A549 (cell line): ENCODE data around the gene TMEM218. TPM values are rescaled to one million over a fixed set of nuclear protein-coding genes. Genes with fewer than 3 reads are reported as not detected.
"Not testable (repeated sequence)": the region's sequence is repeated elsewhere in the genome, so short reads cannot be mapped to it uniquely, and the experiment has no call there.

Source experiments
- ATAC-seq, 2 experiments: fragments of 200-7000 bp in 1 of 2; fragments of >200 bp in 1 of 2; cut with Nextera tagmentation in 1 of 2; cut with Tn5 transposase in 1 of 2; 3 replicates each; pipeline versions ENCODE4 v1.8.0 to v1.9.1; 2018 to 2020; ENCODE audit warnings: mild to moderate bottlenecking in 1 of 2, moderate library complexity in 1 of 2
- CTCF ChIA-PET: fragments of 300-600 bp; sonication (Branson Sonifier 250); formaldehyde crosslinking; extraction: SDS; loops from one replicate; lab custom pipeline; 2021; ENCODE audit warnings: antibody characterized with exemption, inconsistent platforms; lab: Yijun Ruan, JAX
- POLR2A ChIA-PET: fragments of 350-600 bp; formaldehyde crosslinking; extraction: SDS; loops from one replicate; lab custom pipeline; 2021; ENCODE audit warnings: antibody characterized with exemption, inconsistent platforms; lab: Yijun Ruan, JAX
- DNase-seq, 2 experiments: peaks; one replicate each; pipeline versions ENCODE4 v3.0.0 to v3.0.0-alpha.2; 2011 to 2016; ENCODE audit warnings: low read depth in 1 of 2, low spot score in 1 of 2
- FAIRE-seq: peaks from 2 replicates; lab custom pipeline; 2011; peaks lifted over from hg19 to GRCh38; lab: Jason Lieb, UNC
- H3K27ac ChIP-seq, 2 experiments: fragments of >200 bp; sonication (Bioruptor Twin); formaldehyde crosslinking; 3 replicates each; pipeline ENCODE4 v1.5.1; 2016 to 2017
- H3K4me1 ChIP-seq: fragments of >200 bp; sonication (Bioruptor Twin); formaldehyde crosslinking; 3 replicates; pipeline ENCODE4 v1.6.1; 2016
- H3K4me2 ChIP-seq: fragments of >200 bp; sonication (Bioruptor Twin); formaldehyde crosslinking; 3 replicates; pipeline ENCODE4 v1.6.1; 2016
- H3K4me3 ChIP-seq: fragments of >200 bp; sonication (Bioruptor Twin); formaldehyde crosslinking; 3 replicates; pipeline ENCODE4 v1.5.1; 2016
- H3K9me3 ChIP-seq: fragments of >200 bp; sonication (Bioruptor Twin); formaldehyde crosslinking; 3 replicates; pipeline ENCODE4 v1.6.1; 2016
- CBX2 ChIP-seq: fragments of 200-600 bp; sonication (generic); IDR thresholded peaks from 2 replicates; pipeline ENCODE4 v1.6.1; 2016; ENCODE audit warnings: low read depth, mild to moderate bottlenecking, borderline replicate concordance
- CEBPB ChIP-seq, 2 experiments: fragments of >200 bp in 1 of 2; sonication (Bioruptor Twin) in 1 of 2; formaldehyde crosslinking in 1 of 2; IDR thresholded peaks; 2 replicates each; pipeline ENCODE4 v1.6.1; 2012 to 2016
- EHF ChIP-seq: fragments of 250-450 bp; sonication (Bioruptor Pico); IDR thresholded peaks from 2 replicates; pipeline ENCODE4 v1.5.0; 2020; ENCODE audit warnings: mild to moderate bottlenecking
- FOSL2 ChIP-seq, 2 experiments: fragments of 450-650 bp in 1 of 2; fragments of >200 bp in 1 of 2; sonication (Bioruptor Twin) in 1 of 2; formaldehyde crosslinking; IDR thresholded peaks; 2 replicates each; pipeline versions ENCODE4 v1.5.0 to v1.6.1; 2016 to 2020; ENCODE audit warnings: mild to moderate bottlenecking in 1 of 2, moderate library complexity in 1 of 2
- FOXS1 ChIP-seq: fragments of 250-450 bp; sonication (Bioruptor Pico); IDR thresholded peaks from 2 replicates; pipeline ENCODE4 v1.5.0; 2020; ENCODE audit warnings: mild to moderate bottlenecking, moderate library complexity
- GATA3 ChIP-seq: IDR thresholded peaks from 2 replicates; pipeline ENCODE4 v1.6.1; 2012; ENCODE audit warnings: borderline replicate concordance
- HDAC2 ChIP-seq: fragments of 200-600 bp; sonication (generic); IDR thresholded peaks from 2 replicates; pipeline ENCODE4 v1.6.1; 2016
- HEYL ChIP-seq: fragments of 250-450 bp; sonication (Bioruptor Pico); IDR thresholded peaks from 2 replicates; pipeline ENCODE4 v1.8.0; 2021; ENCODE audit warnings: mild to moderate bottlenecking, moderate library complexity
- HOXA7 ChIP-seq: fragments of 250-450 bp; sonication (Bioruptor Pico); IDR thresholded peaks from 2 replicates; pipeline ENCODE4 v1.5.0; 2020; ENCODE audit warnings: mild to moderate bottlenecking, moderate library complexity
- HOXB13 ChIP-seq: fragments of 250-450 bp; sonication (Bioruptor Pico); IDR thresholded peaks from 2 replicates; pipeline ENCODE4 v1.5.0; 2020; ENCODE audit warnings: low read depth, mild to moderate bottlenecking, moderate library complexity
- JUN ChIP-seq, 2 experiments: fragments of >200 bp; sonication (Bioruptor Twin); formaldehyde crosslinking; IDR thresholded peaks; 2 replicates in 1 of 2; 3 replicates in 1 of 2; pipeline ENCODE4 v1.6.1; 2016 to 2017
- KDM1A ChIP-seq: fragments of 200-600 bp; sonication (generic); IDR thresholded peaks from 2 replicates; pipeline ENCODE4 v1.6.1; 2016; ENCODE audit warnings: low read depth, mild to moderate bottlenecking
- KDM5A ChIP-seq: fragments of 200-600 bp; sonication (generic); IDR thresholded peaks from 2 replicates; pipeline ENCODE4 v1.6.1; 2016; ENCODE audit warnings: antibody characterized with exemption, mild to moderate bottlenecking
- MAFK ChIP-seq: fragments of 450-650 bp; IDR thresholded peaks from 2 replicates; pipeline ENCODE4 v1.6.1; 2014; ENCODE audit not compliant: partially characterized antibody
- MAZ ChIP-seq: fragments of 150-350 bp; IDR thresholded peaks from 2 replicates; pipeline ENCODE4 v1.6.1; 2014; ENCODE audit warnings: antibody characterized with exemption, low read depth, low read length, borderline replicate concordance
- NR3C1 ChIP-seq: fragments of >200 bp; sonication (Bioruptor Twin); formaldehyde crosslinking; IDR thresholded peaks from 3 replicates; pipeline ENCODE4 v1.6.1; 2017
- POLR2A ChIP-seq: IDR thresholded peaks from 2 replicates; pipeline ENCODE4 v1.6.1; 2012; ENCODE audit warnings: mild to moderate bottlenecking, low read length
- RAD21 ChIP-seq, 2 experiments: fragments of >200 bp in 1 of 2; sonication (Bioruptor Twin) in 1 of 2; formaldehyde crosslinking in 1 of 2; IDR thresholded peaks in 1 of 2; conservative IDR thresholded peaks in 1 of 2; 2 replicates in 1 of 2; 3 replicates in 1 of 2; pipeline ENCODE4 v1.6.1; 2012 to 2018; ENCODE audit warnings: inconsistent platforms in 1 of 2
- RFX5 ChIP-seq: fragments of 450-650 bp; IDR thresholded peaks from 2 replicates; pipeline ENCODE4 v1.7.1; 2014; ENCODE audit warnings: antibody characterized with exemption, mild to moderate bottlenecking, moderate library complexity
- RNF2 ChIP-seq: fragments of 200-600 bp; sonication (generic); IDR thresholded peaks from 2 replicates; pipeline ENCODE4 v1.6.1; 2016; ENCODE audit warnings: low read depth, mild to moderate bottlenecking, antibody characterized with exemption, moderate library complexity, borderline replicate concordance
- SMC3 ChIP-seq: fragments of >200 bp; sonication (Bioruptor Twin); formaldehyde crosslinking; IDR thresholded peaks from 3 replicates; pipeline ENCODE4 v1.6.1; 2018; ENCODE audit warnings: inconsistent platforms
- SREBF2 ChIP-seq: fragments of 450-650 bp; IDR thresholded peaks from 2 replicates; pipeline ENCODE4 v1.6.1; 2014; ENCODE audit warnings: mild to moderate bottlenecking, moderate library complexity
- TFCP2L1 ChIP-seq: fragments of 250-450 bp; sonication (Bioruptor Pico); IDR thresholded peaks from 2 replicates; pipeline ENCODE4 v1.5.0; 2021; ENCODE audit warnings: mild to moderate bottlenecking
- TP53 ChIP-seq: fragments of 250-450 bp; sonication (Bioruptor Pico); IDR thresholded peaks from 2 replicates; pipeline ENCODE4 v1.5.0; 2021; ENCODE audit warnings: mild to moderate bottlenecking, moderate library complexity
- ZSCAN20 ChIP-seq: fragments of 250-450 bp; sonication (Bioruptor Pico); IDR thresholded peaks from 2 replicates; pipeline ENCODE4 v1.8.0; 2022; ENCODE audit warnings: mild to moderate bottlenecking, moderate library complexity
- WGBS: methylation state at CpG from one replicate; pipeline ENCODE4 v1.1.6; 2017; ENCODE audit errors: missing lambda C conversion rate; 5-methylcytosine and 5-hydroxymethylcytosine counted together
- polyA plus RNA-seq, 4 experiments: library from polyadenylated mRNA; depleted of rRNA in 3 of 4; stranded (reverse); fragments of >200 nt; fragmentation: RNase III in 1 of 4; extraction: RNeasy Plus Mini Kit Qiagen cat#74134 plus additional on column Dnase treatment in 1 of 4; gene quantifications; 2 replicates in 3 of 4; 3 replicates in 1 of 4; pipeline ENCODE4 v1.2.3, GENCODE V29; 2011 to 2017
- TF ChIP-seq, protein P1 (sequence below): fragments of >200 bp; sonication (Bioruptor Twin); formaldehyde crosslinking; IDR thresholded peaks from 3 replicates; pipeline ENCODE4 v1.5.1; 2016
- TF ChIP-seq, protein P2 (sequence below): fragments of >200 bp; sonication (Bioruptor Twin); formaldehyde crosslinking; IDR thresholded peaks from 2 replicates; pipeline ENCODE4 v1.6.1; 2016
- TF ChIP-seq, protein P3 (sequence below): fragments of 250-450 bp; sonication (Bioruptor Pico); IDR thresholded peaks from 2 replicates; pipeline ENCODE4 v1.5.0; 2020; ENCODE audit warnings: low read depth, mild to moderate bottlenecking, moderate library complexity

The TMEM218 gene
- polyA plus RNA-seq, 2 of the 4 experiments (the other 2 are of a cell fraction): 29.1 to 34.6 TPM

DNA sequence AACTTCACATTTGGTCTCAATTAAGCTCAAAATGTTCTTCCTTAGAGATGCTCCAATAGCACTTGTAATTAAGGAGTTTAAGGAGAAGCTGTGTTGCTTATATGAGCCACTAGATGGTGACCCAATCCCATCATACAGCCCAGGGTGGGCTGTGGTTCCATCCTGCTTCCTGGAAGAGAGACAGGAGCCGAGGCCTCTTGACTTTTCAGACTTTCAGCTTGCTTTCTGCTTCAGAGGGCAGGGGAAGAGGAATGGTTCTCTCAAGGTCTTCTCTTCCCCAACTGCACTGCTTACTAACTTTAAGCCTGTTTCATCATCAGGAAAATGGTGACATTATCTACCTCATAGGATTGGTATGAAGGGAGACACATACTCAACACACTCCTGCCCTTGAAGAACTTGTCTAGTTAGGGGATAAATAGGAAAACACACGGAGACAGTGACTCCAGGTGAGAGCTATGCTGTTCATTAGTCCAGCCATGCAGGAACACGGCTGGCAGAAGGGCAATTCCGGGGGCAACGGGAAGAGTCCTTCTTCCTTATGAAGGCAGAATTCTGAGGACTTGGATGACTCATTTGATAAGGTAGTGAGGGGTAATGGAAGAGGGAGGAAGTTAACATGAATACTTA, 20.1 kb downstream of the TMEM218 start:
- CTCF ChIA-PET: interaction anchor here (0.7 to 3.0 kb wide), 25 partner anchors 8 to 450 kb away, joined by 3 to 26 read pairs (median 4); no protein-coding TSS in a partner anchor
- ATAC-seq (peak; percentile 82 to 92), DNase-seq (peak; percentile 33 to 46), FAIRE-seq (no peak)
- TF ChIP-seq TP53 (no peak), POLR2A (no peak), MAZ (no peak), HEYL (CRISPR knock-in tag) (no peak), RFX5 (no peak), RAD21 (conservative IDR thresholded peaks at IDR 0.05 in 1 of 2, IDR thresholded peaks at IDR 0.05 in 1 of 2) (peak; percentile 61 to 70), KDM1A (no peak), HOXA7 (no peak)
- TF ChIP-seq, protein P1, sequence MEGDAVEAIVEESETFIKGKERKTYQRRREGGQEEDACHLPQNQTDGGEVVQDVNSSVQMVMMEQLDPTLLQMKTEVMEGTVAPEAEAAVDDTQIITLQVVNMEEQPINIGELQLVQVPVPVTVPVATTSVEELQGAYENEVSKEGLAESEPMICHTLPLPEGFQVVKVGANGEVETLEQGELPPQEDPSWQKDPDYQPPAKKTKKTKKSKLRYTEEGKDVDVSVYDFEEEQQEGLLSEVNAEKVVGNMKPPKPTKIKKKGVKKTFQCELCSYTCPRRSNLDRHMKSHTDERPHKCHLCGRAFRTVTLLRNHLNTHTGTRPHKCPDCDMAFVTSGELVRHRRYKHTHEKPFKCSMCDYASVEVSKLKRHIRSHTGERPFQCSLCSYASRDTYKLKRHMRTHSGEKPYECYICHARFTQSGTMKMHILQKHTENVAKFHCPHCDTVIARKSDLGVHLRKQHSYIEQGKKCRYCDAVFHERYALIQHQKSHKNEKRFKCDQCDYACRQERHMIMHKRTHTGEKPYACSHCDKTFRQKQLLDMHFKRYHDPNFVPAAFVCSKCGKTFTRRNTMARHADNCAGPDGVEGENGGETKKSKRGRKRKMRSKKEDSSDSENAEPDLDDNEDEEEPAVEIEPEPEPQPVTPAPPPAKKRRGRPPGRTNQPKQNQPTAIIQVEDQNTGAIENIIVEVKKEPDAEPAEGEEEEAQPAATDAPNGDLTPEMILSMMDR: peak; percentile 51
- WGBS: 58% methylated on average over 5 of the region's 5 CpGs
- Histone ChIP-seq H3K4me2 (no peak overlapping the region), H3K4me1 (no peaks in the 10 kb centered on the region), H3K27ac (no peak overlapping the region), H3K9me3 (no peaks in the 10 kb centered on the region), H3K4me3 (no peak overlapping the region)
- POLR2A ChIA-PET: no interaction called here

DNA sequence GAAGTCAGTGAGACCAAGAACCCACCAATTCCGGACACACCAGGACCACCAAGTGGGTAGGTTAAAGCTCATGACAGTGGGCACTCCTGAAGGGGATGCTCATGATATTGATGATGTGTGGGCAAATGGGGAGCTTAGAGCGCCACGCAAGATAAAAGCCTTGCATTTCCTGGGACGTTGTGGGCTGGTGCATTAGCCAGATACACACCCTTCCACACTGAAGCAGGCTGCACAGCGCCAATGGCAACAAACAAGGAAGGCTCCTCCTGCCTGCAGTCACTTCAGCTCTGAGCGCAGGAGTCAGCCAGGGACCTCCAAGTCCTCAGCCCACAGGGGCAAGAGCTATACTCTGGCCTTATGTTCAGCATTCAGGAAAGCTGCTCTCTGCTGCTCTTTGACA, 20.6 kb downstream of the TMEM218 start:
- DNase-seq: no peak
- H3K4me3 ChIP-seq: no peak overlapping the region
- TF ChIP-seq, protein P1: no peak
- TF ChIP-seq GATA3 (no peak), ZSCAN20 (CRISPR knock-in tag) (no peak), TFCP2L1 (no peak), CBX2 (no peak), RNF2 (no peak), SMC3 (no peak), KDM5A (no peak), MAFK (no peak), EHF (CRISPR knock-in tag) (no peak), HOXB13 (CRISPR knock-in tag) (no peak), FOSL2 (IDR thresholded peaks at IDR 0.05) (no peak), FOSL2 (CRISPR knock-in tag; IDR thresholded peaks at IDR 0.05) (no peak), JUN (IDR thresholded peaks at IDR 0.05) (no peak), FOXS1 (CRISPR knock-in tag) (no peak), SREBF2 (no peak), CEBPB (IDR thresholded peaks at IDR 0.05) (no peak), NR3C1 (no peak), HDAC2 (no peak)
- TF ChIP-seq, protein P2, sequence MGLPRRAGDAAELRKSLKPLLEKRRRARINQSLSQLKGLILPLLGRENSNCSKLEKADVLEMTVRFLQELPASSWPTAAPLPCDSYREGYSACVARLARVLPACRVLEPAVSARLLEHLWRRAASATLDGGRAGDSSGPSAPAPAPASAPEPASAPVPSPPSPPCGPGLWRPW: no peak
- TF ChIP-seq, protein P3, sequence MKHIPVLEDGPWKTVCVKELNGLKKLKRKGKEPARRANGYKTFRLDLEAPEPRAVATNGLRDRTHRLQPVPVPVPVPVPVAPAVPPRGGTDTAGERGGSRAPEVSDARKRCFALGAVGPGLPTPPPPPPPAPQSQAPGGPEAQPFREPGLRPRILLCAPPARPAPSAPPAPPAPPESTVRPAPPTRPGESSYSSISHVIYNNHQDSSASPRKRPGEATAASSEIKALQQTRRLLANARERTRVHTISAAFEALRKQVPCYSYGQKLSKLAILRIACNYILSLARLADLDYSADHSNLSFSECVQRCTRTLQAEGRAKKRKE (CRISPR knock-in tag): no peak
- no peaks in the 10 kb centered on the region for H3K9me3 ChIP-seq
- H3K4me2 ChIP-seq: no peak overlapping the region
- FAIRE-seq: no peak
- peak in 1 of 2 experiments; percentile 47; a peak in 3 of 6 replicates for ATAC-seq
- 62% methylated on average over 5 of the region's 6 CpGs for WGBS
- no peak overlapping the region for H3K27ac ChIP-seq
- H3K4me1 ChIP-seq: no peaks in the 10 kb centered on the region
- ChIA-PET POLR2A (no interaction called here), CTCF (interaction anchor here (0.7 to 3.0 kb wide), 20 partner anchors 9 to 340 kb away, joined by 3 to 26 read pairs (median 6); no protein-coding TSS in a partner anchor)

DNA sequence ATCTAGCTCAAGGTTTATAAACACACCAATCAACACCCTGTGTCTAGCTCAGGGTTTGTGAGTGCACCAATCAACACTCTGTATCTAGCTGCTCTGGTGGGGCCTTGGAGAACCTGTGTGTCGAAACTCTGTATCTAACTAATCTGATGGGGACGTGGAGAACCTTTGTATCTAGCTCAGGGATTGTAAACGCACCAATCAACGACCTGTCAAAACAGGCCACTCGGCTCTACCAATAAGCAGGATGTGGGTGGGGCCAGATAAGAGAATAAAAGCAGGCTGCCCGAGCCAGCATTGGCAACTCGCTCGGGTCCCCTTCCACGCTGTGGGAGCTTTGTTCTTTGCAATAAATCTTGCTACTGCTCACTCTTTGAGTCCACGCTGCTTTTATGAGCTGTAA, 21.3 kb downstream of the TMEM218 start:
- WGBS: 87% methylated on average over 7 of the region's 10 CpGs
- H3K4me1 ChIP-seq, POLR2A ChIA-PET, DNase-seq, H3K9me3 ChIP-seq, H3K4me3 ChIP-seq, H3K27ac ChIP-seq, ATAC-seq, FAIRE-seq, H3K4me2 ChIP-seq: not testable (repeated sequence)
- CTCF ChIA-PET: interaction anchor here (0.9 to 3.0 kb wide), 7 partner anchors 10 to 256 kb away, joined by 3 to 26 read pairs (median 6); no protein-coding TSS in a partner anchor

DNA sequence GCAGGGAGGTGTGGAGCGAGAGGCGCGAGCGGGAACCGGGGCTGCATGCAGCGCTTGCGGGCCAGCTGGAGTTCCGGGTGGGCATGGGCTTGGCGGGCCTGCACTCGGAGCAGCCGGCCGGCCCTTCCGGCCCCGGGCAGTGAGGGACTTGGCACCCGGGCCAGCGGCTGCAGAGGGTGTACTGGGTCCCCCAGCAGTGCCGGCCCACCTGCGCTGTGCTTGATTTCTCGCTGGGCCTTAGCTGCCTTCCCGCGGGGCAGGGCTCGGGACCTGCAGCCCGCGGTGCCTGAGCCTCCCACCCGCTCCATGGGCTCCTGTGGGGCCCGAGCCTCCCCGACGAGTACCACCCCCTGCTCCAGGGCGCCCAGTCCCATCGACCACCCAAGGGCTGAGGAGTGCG, 21.9 kb downstream of the TMEM218 start:
- H3K9me3 ChIP-seq, ATAC-seq, H3K27ac ChIP-seq, POLR2A ChIA-PET, H3K4me1 ChIP-seq, FAIRE-seq, H3K4me3 ChIP-seq, DNase-seq, H3K4me2 ChIP-seq: not testable (repeated sequence)
- CTCF ChIA-PET: interaction anchor here (1.9 to 2.2 kb wide), 2 partner anchors 35 to 257 kb away, joined by 6 to 14 read pairs; no protein-coding TSS in a partner anchor
- no CpG with 5 or more reads among the region's 31 CpGs for WGBS
